Ishikawa (cell line): ENCODE measurements around the gene ZNF559.

Experiments used
- CEBPB ChIP-seq: IDR thresholded peaks from 2 replicates; pipeline ENCODE4 v1.6.1; 2012
- CREB1 ChIP-seq: IDR thresholded peaks from 2 replicates; pipeline ENCODE4 v1.6.1; 2012; ENCODE audit warnings: low read depth
- EGR1 ChIP-seq: IDR thresholded peaks from 2 replicates; pipeline ENCODE4 v1.6.1; 2012
- EP300 ChIP-seq: IDR thresholded peaks from 2 replicates; pipeline ENCODE4 v1.6.1; 2012; ENCODE audit warnings: borderline replicate concordance
- FOXM1 ChIP-seq: IDR thresholded peaks from 2 replicates; pipeline ENCODE4 v1.6.1; 2012; ENCODE audit warnings: low read depth, borderline replicate concordance
- NFIC ChIP-seq: IDR thresholded peaks from 2 replicates; pipeline ENCODE4 v1.6.1; 2012
- RAD21 ChIP-seq: IDR thresholded peaks from 2 replicates; pipeline ENCODE4 v1.6.1; 2012; ENCODE audit warnings: low read depth
- TAF1 ChIP-seq: IDR thresholded peaks from 2 replicates; pipeline ENCODE4 v1.6.1; 2012; ENCODE audit warnings: low read depth, mild to moderate bottlenecking
- TCF12 ChIP-seq: IDR thresholded peaks from 2 replicates; pipeline ENCODE4 v1.6.1; 2012; ENCODE audit warnings: low read depth
- TEAD4 ChIP-seq: IDR thresholded peaks from 2 replicates; pipeline ENCODE4 v1.6.1; 2012
- USF1 ChIP-seq: IDR thresholded peaks from 2 replicates; pipeline ENCODE4 v1.6.1; 2012
- YY1 ChIP-seq: IDR thresholded peaks from 2 replicates; pipeline ENCODE4 v1.6.1; 2012; ENCODE audit warnings: low read depth
- ZBTB7A ChIP-seq: IDR thresholded peaks from 2 replicates; pipeline ENCODE4 v1.6.1; 2012; ENCODE audit warnings: low read depth
- TF ChIP-seq, protein P1 (sequence below): IDR thresholded peaks from 2 replicates; pipeline ENCODE4 v1.6.1; 2012; ENCODE audit warnings: low read depth, mild to moderate bottlenecking
- TF ChIP-seq, protein P2 (sequence below): IDR thresholded peaks from 2 replicates; pipeline ENCODE4 v1.6.1; 2012

ZNF559 gene

DNA sequence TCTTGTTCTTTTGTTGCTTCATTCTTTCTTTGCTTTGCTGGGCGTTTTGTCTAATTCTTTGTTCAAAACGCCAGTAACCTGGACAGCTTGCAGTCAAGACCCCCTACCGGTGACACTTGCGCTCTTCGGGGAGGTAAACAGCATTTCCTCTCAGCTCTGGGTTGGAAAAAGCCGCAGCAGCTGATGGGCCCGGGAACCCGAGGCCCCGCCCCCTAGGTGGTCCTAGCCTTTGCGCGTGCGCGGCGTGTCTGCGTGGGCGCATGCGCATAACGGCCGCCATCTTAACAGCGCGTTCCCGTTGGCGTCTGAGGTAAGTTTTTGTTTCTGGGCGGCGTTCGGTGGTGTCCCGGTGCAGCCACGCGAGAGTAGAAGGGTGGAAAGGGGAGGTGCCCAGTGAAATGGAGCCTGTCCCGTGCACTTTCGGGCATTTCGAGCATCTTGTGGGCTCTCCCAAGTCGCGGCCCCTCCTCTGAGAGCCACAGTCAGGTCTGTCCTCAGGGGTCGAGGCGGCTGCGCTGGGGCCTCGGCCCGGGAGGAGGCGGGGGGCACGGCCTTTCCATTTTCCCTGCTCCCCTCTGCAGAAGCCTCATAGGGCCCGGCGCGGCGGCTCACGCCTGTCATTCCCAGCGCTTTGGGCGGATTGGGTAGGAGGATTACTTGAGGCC, at the start of gene ZNF559:
TSS of gene ZNF559 (plus strand) at position 261 of the 665 bp plus-strand sequence. CDS start 14,371 bp downstream, outside the sequence.
- TF ChIP-seq EGR1 (no peak), YY1 (peak; percentile 88), TCF12 (no peak), FOXM1 (no peak), CREB1 (no peak), EP300 (no peak), TAF1 (no peak), TEAD4 (no peak)
- TF ChIP-seq, protein P1, sequence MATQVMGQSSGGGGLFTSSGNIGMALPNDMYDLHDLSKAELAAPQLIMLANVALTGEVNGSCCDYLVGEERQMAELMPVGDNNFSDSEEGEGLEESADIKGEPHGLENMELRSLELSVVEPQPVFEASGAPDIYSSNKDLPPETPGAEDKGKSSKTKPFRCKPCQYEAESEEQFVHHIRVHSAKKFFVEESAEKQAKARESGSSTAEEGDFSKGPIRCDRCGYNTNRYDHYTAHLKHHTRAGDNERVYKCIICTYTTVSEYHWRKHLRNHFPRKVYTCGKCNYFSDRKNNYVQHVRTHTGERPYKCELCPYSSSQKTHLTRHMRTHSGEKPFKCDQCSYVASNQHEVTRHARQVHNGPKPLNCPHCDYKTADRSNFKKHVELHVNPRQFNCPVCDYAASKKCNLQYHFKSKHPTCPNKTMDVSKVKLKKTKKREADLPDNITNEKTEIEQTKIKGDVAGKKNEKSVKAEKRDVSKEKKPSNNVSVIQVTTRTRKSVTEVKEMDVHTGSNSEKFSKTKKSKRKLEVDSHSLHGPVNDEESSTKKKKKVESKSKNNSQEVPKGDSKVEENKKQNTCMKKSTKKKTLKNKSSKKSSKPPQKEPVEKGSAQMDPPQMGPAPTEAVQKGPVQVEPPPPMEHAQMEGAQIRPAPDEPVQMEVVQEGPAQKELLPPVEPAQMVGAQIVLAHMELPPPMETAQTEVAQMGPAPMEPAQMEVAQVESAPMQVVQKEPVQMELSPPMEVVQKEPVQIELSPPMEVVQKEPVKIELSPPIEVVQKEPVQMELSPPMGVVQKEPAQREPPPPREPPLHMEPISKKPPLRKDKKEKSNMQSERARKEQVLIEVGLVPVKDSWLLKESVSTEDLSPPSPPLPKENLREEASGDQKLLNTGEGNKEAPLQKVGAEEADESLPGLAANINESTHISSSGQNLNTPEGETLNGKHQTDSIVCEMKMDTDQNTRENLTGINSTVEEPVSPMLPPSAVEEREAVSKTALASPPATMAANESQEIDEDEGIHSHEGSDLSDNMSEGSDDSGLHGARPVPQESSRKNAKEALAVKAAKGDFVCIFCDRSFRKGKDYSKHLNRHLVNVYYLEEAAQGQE, result no peak

DNA sequence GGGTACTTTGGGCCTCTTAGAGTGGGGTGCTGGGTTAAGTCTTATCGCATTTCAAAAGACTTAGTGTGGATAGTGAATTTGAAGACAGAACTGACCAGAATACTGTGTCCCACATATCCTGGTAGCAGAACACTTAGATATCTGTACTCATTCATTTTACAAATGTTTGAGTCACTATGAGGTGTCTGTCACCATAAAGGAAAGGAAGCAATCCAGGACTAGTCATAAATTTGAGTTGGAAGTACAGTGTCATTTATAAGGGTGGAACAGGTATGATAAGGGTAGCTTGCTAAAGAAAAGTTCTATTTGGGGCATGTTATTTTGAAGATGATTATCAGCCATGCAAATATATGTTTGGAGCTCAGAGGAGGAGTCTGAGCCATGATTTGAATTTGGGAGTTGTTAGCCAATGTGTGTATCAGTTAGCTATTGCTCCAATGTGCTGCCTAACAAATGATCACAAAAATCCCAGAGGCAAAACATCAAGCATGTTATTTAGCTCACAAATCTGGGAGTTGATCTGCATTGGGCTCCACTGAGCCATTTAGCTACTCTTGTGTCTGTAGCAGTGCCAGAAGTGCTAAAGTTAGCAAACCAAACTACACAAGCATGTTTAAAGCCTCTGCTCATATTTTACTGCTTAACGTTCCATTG, 34.6 kb upstream of the ZNF559 start:
- no peak for TF ChIP-seq FOXM1
- TF ChIP-seq TAF1, result no peak
- no peak for TF ChIP-seq YY1
- TF ChIP-seq, protein P2, sequence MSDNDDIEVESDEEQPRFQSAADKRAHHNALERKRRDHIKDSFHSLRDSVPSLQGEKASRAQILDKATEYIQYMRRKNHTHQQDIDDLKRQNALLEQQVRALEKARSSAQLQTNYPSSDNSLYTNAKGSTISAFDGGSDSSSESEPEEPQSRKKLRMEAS, result no peak
- TF ChIP-seq, protein P1, result no peak
- TF ChIP-seq RAD21, result no peak
- no peak for TF ChIP-seq EGR1
- no peak for TF ChIP-seq CEBPB
- no peak for TF ChIP-seq CREB1
- no peak for TF ChIP-seq ZBTB7A
- no peak for TF ChIP-seq USF1
- TF ChIP-seq TCF12, result no peak

DNA sequence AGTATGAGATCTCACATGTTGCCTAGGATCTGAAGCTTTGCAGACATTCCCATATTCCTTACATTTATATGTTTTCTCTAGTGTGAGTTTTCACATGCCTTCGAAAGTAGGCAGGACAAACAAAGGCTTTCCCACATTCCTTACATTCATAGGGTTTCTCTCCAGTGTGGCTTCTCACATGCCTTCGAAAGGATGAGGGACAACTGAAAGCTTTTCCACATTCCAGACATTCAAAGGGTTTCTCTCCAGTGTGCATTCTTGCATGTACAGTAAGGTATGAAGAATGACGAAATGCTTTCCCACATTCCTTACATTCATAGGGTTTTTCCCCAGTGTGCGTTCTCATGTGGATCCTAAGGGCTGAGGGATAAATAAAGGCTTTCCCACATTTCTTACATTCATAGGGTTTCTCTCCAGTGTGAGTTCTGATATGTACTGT, 28.5 kb upstream of the ZNF559 start:
- TF ChIP-seq CEBPB, result no peak
- TF ChIP-seq NFIC, result no peak
- TF ChIP-seq TAF1, result no peak
- TF ChIP-seq ZBTB7A, result no peak
- TF ChIP-seq EGR1, result no peak
- TF ChIP-seq TEAD4, result peak; percentile 52; the same call in 1 of the 2 replicates
- no peak for TF ChIP-seq FOXM1

- TF ChIP-seq TEAD4, result no peak
- no peak for TF ChIP-seq USF1
- no peak for TF ChIP-seq TAF1
- TF ChIP-seq TCF12, result no peak
- no peak for TF ChIP-seq NFIC
These were observed 27.6 kb upstream of the ZNF559 start for GRCh38 chr19:9296336-9296735.

GRCh38 chr19:9306443-9306842, 17.5 kb upstream of the ZNF559 start:
- TF ChIP-seq TCF12, result no peak

DNA sequence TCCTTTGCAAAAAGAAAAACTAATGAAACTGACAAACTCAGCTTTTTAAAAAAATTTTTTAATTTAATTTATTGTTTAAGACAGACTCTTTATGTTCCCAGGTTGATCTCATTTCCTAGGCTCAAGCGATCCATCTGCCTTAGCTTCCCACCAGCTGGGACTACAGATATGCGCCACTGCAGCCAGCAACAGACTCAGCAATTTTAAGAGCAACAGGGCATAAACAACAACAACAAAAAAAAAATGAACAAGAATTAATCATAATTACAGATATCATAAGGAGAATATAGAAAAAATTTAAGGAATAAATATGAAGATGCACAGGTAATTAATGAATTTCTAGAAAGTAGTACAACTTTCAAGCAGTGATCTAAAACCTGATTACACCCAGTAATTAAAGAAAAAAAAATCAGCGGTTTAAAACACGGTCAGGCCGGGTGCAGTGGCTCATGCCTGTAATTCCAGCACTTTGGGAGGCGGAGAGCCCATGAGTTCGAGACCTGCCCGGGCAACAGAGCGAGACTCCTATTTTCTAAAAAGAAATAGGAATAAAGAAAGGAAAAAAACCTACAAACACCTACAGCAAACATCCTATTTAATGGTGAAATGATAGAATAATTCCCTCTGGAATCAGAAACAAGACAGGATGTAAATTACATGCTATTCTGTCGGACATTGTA, 15.7 kb upstream of the ZNF559 start:
- TF ChIP-seq EP300 (no peak), TEAD4 (no peak), CEBPB (no peak), YY1 (no peak), RAD21 (no peak), EGR1 (no peak), FOXM1 (no peak), TAF1 (no peak), ZBTB7A (no peak), USF1 (no peak), TCF12 (no peak), NFIC (no peak), CREB1 (no peak)
- TF ChIP-seq, protein P1, result no peak
- TF ChIP-seq, protein P2, result no peak
